CD14-positive monocyte (primary cell): Measurements from ENCODE around the gene INSL6. TPM values are rescaled to one million over a fixed set of nuclear protein-coding genes. Genes with fewer than 3 reads are reported as not detected.

ENCODE experiments used
- DNase-seq, 3 donors: peaks; one replicate each; pipeline ENCODE4 v3.0.0-alpha.2; 2011 to 2022
- H2AFZ ChIP-seq: 2 replicates; pipeline ENCODE4 v1.6.0; 2012; ENCODE audit warnings: mild to moderate bottlenecking, low read depth, low read length, inconsistent platforms; ENCODE audit not compliant: insufficient read depth, poor library complexity, severe bottlenecking
- H3K27ac ChIP-seq, 2 donors: 1 replicate in 1 of 2; 2 replicates in 1 of 2; pipeline ENCODE4 v1.5.1; 2012 to 2013; ENCODE audit warnings: low read length in 2 of 2, control low read depth in 1 of 2, inconsistent platforms in 1 of 2, low read depth in 1 of 2, mild to moderate bottlenecking in 1 of 2
- H3K27me3 ChIP-seq, 2 donors: one replicate each; pipeline versions ENCODE4 v1.6.0 to v1.6.1; 2011 to 2013; ENCODE audit warnings: low read length in 2 of 2; ENCODE audit not compliant: control insufficient read depth in 2 of 2, insufficient read depth in 2 of 2
- H3K36me3 ChIP-seq, 2 donors: replicated peaks in 1 of 2; 1 replicate in 1 of 2; 2 replicates in 1 of 2; pipeline versions ENCODE4 v1.5.1 to v1.6.1; 2012 to 2013; ENCODE audit warnings: low read length in 2 of 2, control low read depth in 1 of 2, inconsistent platforms in 1 of 2, mild to moderate bottlenecking in 1 of 2; ENCODE audit not compliant: insufficient read depth in 2 of 2, control insufficient read depth in 1 of 2
- H3K4me1 ChIP-seq, 2 donors: 1 replicate in 1 of 2; 2 replicates in 1 of 2; pipeline versions ENCODE4 v1.5.1 to v1.6.1; 2012 to 2013; ENCODE audit warnings: low read length in 2 of 2, control low read depth in 1 of 2, inconsistent platforms in 1 of 2, mild to moderate bottlenecking in 1 of 2, moderate library complexity in 1 of 2; ENCODE audit not compliant: insufficient read depth in 2 of 2, control insufficient read depth in 1 of 2
- H3K4me2 ChIP-seq: replicated peaks from 2 replicates; pipeline ENCODE3; 2012; ENCODE audit warnings: low read length, moderate library complexity, mild to moderate bottlenecking; ENCODE audit not compliant: poor library complexity, severe bottlenecking; ENCODE audit errors: extremely low read depth
- H3K4me3 ChIP-seq, 3 experiments: fragments of 200-600 bp in 1 of 3; sonication (generic) in 1 of 3; replicated peaks in 1 of 3; 1 replicate in 2 of 3; 2 replicates in 1 of 3; pipeline ENCODE4 v1.5.1; 2011 to 2013; ENCODE audit warnings: low read length in 3 of 3, mild to moderate bottlenecking in 3 of 3, control low read depth in 2 of 3, low read depth in 2 of 3, inconsistent platforms in 1 of 3, moderate library complexity in 1 of 3
- H3K79me2 ChIP-seq: 2 replicates; pipeline ENCODE4 v1.6.0; 2012; ENCODE audit warnings: mild to moderate bottlenecking, control low read depth, inconsistent platforms, low read length, moderate library complexity; ENCODE audit not compliant: insufficient read depth
- H3K9ac ChIP-seq: 2 replicates; pipeline ENCODE4 v1.6.0; 2017; ENCODE audit warnings: low read length, mild to moderate bottlenecking; ENCODE audit not compliant: insufficient read depth, poor library complexity, severe bottlenecking
- H3K9me3 ChIP-seq, 2 donors: replicated peaks in 1 of 2; 1 replicate in 1 of 2; 2 replicates in 1 of 2; pipeline versions ENCODE4 v1.5.1 to v1.6.1; 2012 to 2013; ENCODE audit warnings: low read length in 2 of 2, control low read depth in 1 of 2; ENCODE audit not compliant: control insufficient read depth in 1 of 2, insufficient read depth in 1 of 2
- H4K20me1 ChIP-seq: 2 replicates; pipeline ENCODE4 v1.6.0; 2012; ENCODE audit warnings: mild to moderate bottlenecking, low read length, control low read depth, moderate library complexity; ENCODE audit not compliant: insufficient read depth
- H3K27ac Mint-ChIP-seq, 7 donors: one replicate each; pipeline ENCODE4 v1.8.0; 2020; ENCODE audit warnings: mild to moderate bottlenecking in 7 of 7, mixed read lengths in 7 of 7, moderate library complexity in 6 of 7, inconsistent platforms in 2 of 7
- H3K27me3 Mint-ChIP-seq, 3 donors: one replicate each; pipeline ENCODE4 v1.8.0; 2021 to 2022; ENCODE audit warnings: low read depth in 3 of 3, mild to moderate bottlenecking in 3 of 3, mixed read lengths in 3 of 3, moderate library complexity in 3 of 3, inconsistent platforms in 1 of 3
- H3K36me3 Mint-ChIP-seq, 2 donors: one replicate each; pipeline ENCODE4 v1.8.0; 2020; ENCODE audit warnings: mixed read lengths in 2 of 2, inconsistent platforms in 1 of 2, mild to moderate bottlenecking in 1 of 2
- H3K4me1 Mint-ChIP-seq: one replicate; pipeline ENCODE4 v1.8.0; 2020; ENCODE audit warnings: mild to moderate bottlenecking, mixed read lengths
- H3K4me3 Mint-ChIP-seq, 2 donors: one replicate each; pipeline ENCODE4 v1.8.0; 2020; ENCODE audit warnings: mild to moderate bottlenecking in 2 of 2, mixed read lengths in 2 of 2, moderate library complexity in 1 of 2
- H3K9me3 Mint-ChIP-seq, 7 donors: one replicate each; pipeline ENCODE4 v1.8.0; 2020 to 2022; ENCODE audit warnings: mixed read lengths in 7 of 7, mild to moderate bottlenecking in 6 of 7, moderate library complexity in 6 of 7, inconsistent platforms in 2 of 7
- WGBS: methylation state at CpG from one replicate; pipeline ENCODE4 v1.1.5; 2013; ENCODE audit warnings: missing lambda C conversion rate; ENCODE audit not compliant: insufficient coverage; 5-methylcytosine and 5-hydroxymethylcytosine counted together
- intact Hi-C, 2 donors: fragments of 100-400 bp; cut with micrococcal nuclease; formaldehyde crosslinking; loops; one replicate each; pipeline versions ENCODE4 v1.15.0 to v1.15.1; 2023
- polyA plus RNA-seq, 3 donors: library from polyadenylated mRNA; depleted of rRNA in 1 of 3; unstranded in 2 of 3; stranded (reverse) in 1 of 3; fragments of 300-500 nt in 2 of 3; fragments of >200 nt in 1 of 3; fragmentation: Illumina TruSeq in 2 of 3; gene quantifications; 1 replicate in 2 of 3; 2 replicates in 1 of 3; pipeline ENCODE4 v1.2.3, GENCODE V29; 2012 to 2021
- small RNA-seq: library from RNA; depleted of rRNA; stranded (forward); fragments of <200 nt; gene quantifications from one replicate; pipeline ENCODE3, GENCODE V24; 2012; ENCODE audit warnings: low read depth; ENCODE audit not compliant: insufficient read length
- TF ChIP-seq, protein P1 (sequence below): fragments of 200-600 bp; IDR thresholded peaks from one replicate; pipeline ENCODE4 v1.8.0; 2022; ENCODE audit warnings: antibody characterized with exemption, mild to moderate bottlenecking

Gene INSL6
- polyA plus RNA-seq, 3 donors, result not detected

DNA sequence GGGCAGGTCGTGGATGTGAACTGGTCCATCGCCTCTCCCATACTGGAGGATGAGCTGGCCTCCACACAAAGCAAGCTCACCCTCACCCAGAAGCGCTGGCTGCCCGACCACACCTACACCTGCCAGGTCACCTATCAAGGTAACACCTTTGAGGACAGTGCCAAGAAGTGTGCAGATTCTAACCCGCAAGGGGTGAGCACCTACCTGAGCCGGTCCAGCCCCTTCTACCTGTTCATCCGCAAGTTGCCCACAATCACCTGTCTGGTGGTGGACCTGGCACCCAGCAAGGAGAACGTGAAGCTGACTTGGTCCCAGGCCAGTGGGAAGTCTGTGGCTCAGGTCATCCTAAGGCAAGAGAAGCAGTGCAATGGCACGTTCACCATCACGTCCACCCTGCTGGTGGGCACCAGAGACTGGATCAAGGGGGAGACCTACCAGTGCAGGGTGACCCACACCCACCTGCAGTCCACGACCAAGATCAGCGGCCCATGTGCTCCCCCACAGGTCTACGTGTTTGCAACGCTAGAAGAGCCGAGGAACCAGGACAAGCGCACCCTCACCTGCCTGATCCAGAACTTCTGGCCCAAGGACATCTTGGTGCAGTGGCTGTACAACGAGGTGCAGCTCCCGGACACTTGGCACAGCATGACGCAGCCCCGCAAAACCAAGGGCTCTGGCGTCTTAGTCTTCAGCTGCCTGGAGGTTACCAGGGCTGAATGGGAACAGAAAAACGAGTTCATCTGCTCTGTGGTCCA, 71.3 kb downstream of the INSL6 start:
- Histone ChIP-seq H3K27me3 (no peaks in the 10 kb centered on the region), H3K4me2 (no peak overlapping the region), H2AFZ (no peak overlapping the region), H3K9ac (no peak overlapping the region), H4K20me1 (peaks cover 57% of the 10 kb centered on the region), H3K36me3 (peaks cover 24 to 40% of the 10 kb centered on the region in 2 donors), H3K4me3 (no peak overlapping the region), H3K4me1 (no peaks in the 10 kb centered on the region), H3K27ac (no peak overlapping the region), H3K9me3 (peaks cover 7 to 26% of the 10 kb centered on the region in 2 donors), H3K79me2 (no peaks in the 10 kb centered on the region)
- DNase-seq, result no peak
- TF ChIP-seq, protein P1, sequence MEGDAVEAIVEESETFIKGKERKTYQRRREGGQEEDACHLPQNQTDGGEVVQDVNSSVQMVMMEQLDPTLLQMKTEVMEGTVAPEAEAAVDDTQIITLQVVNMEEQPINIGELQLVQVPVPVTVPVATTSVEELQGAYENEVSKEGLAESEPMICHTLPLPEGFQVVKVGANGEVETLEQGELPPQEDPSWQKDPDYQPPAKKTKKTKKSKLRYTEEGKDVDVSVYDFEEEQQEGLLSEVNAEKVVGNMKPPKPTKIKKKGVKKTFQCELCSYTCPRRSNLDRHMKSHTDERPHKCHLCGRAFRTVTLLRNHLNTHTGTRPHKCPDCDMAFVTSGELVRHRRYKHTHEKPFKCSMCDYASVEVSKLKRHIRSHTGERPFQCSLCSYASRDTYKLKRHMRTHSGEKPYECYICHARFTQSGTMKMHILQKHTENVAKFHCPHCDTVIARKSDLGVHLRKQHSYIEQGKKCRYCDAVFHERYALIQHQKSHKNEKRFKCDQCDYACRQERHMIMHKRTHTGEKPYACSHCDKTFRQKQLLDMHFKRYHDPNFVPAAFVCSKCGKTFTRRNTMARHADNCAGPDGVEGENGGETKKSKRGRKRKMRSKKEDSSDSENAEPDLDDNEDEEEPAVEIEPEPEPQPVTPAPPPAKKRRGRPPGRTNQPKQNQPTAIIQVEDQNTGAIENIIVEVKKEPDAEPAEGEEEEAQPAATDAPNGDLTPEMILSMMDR, result no peak
- 96% methylated on average over 21 of the region's 22 CpGs for WGBS
- intact Hi-C loops, result no loop called here
- Mint-ChIP-seq H3K4me1 (no peaks in the 10 kb centered on the region), H3K27me3 (peaks cover 0 to 1% (median 0%) of the 10 kb centered on the region in 3 donors), H3K4me3 (no peak overlapping the region), H3K36me3 (peaks cover 43% of the 10 kb centered on the region in 2 donors), H3K9me3 (peaks cover 2 to 27% (median 13%) of the 10 kb centered on the region in 7 donors), H3K27ac (no peak overlapping the region)

Small RNAs within 50 kb of the gene (small RNA-seq; reads per million reads assigned to genes)
- not detected for gene AL133547.1

Other genes starting within 250 kb of the INSL6 start
- 10 to 100 TPM; 23.5 to 34.7 (median 33.0) TPM for gene JAK2, start 200.4 kb downstream of the INSL6 start, polyA plus RNA-seq
- not detected for gene INSL4, start 45.8 kb upstream of the INSL6 start, polyA plus RNA-seq
- not detected for gene RLN2, start 119.1 kb upstream of the INSL6 start, polyA plus RNA-seq
- gene RLN1, start 154.2 kb upstream of the INSL6 start, polyA plus RNA-seq, result not detected